HG02571 (cell line): Measurements from ENCODE around the gene MBD2.

Experiments used
- ATAC-seq: cut with Tn5 transposase; IDR thresholded peaks from one replicate; pipeline ENCODE4 v1.9.1; 2021; ENCODE audit warnings: mild to moderate bottlenecking, moderate library complexity; ENCODE audit not compliant: unreplicated experiment

The MBD2 gene

DNA sequence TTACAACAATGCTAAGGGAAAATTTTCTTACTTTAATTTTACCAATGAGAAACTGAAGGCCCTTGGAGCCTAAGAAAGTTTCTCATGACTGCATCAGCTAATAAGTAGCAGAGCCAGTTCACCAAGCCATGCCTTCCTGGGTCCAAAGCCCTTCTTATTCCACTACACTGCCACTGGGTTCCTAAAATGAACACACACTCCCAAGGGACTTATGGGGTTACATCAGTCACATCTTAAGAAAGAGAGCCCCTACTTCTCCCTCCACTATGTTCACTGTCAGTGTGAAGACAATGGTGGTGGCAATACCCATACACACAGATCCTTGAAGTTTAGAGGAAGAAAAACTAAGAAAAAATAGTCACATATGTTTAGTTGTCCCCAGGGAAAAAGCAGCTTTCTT, 20.6 kb downstream of the MBD2 start:
- no peak for ATAC-seq

DNA sequence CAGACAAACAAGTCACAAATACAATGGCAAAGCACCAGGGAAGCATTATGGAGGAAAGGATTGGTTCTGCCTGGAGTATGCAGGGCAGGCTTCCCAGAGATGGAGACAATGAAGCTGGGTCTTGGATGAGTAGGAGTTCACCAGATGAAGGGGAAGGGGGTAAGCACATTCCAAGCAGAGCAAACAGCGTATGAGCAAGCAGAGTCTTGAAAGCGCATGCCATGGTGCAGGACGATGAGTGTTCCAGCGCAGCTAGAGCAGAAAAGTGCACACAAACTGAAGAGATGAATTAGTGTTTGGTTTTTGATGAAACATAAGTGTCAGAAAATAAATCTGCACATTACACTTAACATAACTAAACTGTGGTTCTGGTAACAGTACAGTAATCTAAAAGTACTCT, 21.6 kb downstream of the MBD2 start:
- no peak for ATAC-seq

DNA sequence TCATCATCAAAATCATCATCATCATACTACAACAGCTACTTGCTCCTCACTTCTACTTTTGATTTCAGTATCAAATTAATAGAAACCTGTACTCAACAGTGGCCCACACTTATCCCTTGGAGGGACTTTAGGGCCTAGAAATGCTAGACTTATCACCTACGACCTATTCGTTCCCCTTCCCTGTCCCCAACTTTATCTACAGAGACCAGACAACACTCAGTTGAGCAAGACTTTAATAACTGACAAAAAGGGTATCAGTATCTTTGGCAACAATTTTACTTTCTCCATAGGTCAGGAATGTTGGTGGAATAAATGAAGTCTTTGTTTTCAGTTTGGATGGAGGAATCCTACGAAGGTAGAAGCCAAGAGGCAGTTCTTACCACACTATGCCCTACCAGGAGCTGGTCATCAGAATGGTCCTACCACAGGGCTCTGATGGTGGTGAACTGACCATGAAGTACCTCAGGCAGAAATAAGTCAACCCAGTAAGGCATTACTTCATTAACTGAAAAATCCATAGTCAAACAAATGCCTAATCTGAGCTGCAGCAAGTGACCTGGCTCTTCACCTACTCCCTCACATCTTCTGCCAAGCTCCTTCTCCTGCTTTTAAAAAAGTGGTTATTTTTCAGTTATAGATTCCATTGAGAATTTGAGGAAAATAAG, 26.6 kb downstream of the MBD2 start:
- no peak for ATAC-seq

DNA sequence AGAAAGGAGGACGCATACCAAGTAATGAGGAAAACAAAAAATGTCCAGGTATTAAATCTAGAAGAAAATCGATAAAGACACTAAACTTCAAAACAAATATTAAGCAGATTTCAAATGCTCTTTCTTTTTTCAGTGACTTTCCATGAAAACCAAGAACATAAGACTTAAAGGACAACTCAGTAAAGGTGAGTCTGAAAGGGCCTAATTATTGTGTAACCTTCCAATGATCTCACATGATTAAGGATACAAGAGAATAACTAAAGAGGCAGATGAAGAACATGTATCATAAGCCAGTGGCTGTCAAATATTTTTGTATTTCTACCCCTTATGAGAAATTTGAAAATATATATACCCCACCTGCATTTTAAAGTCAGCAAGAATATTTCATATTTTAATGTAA, 30.7 kb downstream of the MBD2 start:
- no peak for ATAC-seq

DNA sequence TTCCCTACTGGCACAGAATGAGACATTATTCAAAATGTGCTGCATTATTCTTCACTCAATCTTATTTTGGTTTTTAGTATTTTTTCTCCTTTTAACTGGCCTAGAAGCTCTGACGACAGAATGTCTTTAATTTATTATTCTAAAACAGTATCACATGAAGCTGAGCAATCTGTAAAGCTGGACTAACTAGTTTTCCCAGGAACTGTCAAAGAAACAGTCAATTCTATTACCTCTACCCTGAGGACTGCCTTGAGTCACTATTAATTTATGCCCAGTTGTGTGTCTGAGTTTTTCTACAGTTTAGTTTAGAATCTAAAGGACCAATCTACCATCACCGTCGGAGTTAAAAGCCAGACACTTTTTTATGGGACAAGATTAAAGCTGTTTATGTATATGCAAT, 31.6 kb downstream of the MBD2 start:
- ATAC-seq = no peak

DNA sequence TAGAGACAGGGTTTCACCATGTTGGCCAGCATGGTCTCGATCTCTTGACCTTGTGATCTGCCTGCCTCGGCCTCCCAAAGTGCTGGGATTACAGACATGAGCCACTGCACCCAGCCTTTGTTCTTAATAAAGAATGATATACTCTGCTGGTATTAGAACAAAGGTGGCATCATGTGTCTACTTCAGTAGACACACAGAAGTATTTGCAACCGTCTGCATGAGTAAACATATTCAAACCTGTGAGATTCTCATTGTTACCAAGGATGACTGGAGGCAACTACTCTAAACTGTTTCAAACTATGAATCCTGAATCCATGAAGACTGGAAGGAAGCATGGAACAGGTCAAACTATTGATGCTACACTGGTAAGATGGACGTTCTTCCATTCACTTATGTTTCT, 32.1 kb downstream of the MBD2 start:
- no peak for ATAC-seq

DNA sequence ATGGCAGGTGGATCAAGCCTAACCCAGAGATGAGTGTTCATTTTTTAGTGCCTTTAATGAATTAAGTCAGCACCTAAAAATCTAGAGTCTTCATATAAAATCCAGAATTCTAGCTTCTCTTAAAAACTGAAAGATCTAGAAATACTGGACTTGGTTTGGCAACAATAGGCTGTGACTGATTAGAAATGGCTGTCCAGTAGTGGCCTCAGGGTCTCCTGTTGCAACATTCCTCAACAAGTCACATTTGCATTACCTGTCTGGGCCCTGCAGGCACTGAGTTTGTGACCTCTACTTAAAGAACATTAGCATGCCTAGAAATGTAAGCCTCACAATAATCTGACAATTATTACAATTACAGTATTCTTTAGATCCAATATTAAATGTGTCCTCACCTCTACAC, 33.1 kb downstream of the MBD2 start:
- ATAC-seq = no peak

DNA sequence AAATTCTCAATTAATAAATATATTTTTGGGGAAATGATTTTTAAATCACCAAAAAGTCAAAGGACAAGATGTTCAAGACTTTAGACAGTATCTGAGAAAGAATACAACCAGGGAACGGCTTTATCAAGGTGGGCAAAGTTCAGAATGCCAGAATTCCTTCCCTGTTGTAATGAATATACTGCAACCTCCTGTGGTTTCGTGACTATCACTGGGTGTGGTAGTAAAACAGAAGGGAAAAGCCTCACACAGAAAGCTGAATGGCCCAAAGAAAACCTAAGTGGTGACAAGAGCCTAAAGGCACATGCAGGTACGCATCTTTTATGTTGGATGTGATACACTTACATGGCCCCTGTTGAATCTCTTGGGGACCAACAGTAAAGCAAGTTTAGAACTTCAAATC, 37.1 kb downstream of the MBD2 start:
- ATAC-seq = no peak

DNA sequence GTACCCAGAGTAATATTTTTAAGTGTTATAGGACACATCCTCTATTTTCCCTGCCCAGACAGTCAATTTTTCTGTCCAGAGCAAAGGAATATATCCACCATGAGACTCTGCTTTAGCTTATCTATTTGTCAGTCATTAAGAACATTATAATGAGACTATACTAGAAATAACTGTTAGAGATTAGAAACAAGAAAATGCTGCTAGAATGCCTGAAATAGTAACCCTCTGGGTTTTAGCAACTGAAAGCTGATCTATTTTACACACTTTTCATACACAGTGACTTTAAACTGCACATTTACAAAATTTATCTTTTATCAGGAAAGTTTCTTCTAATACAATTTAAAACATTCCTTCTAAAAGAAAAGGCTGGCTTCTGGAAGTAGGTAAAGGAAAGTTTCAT, 39.6 kb downstream of the MBD2 start:
- no peak for ATAC-seq

DNA sequence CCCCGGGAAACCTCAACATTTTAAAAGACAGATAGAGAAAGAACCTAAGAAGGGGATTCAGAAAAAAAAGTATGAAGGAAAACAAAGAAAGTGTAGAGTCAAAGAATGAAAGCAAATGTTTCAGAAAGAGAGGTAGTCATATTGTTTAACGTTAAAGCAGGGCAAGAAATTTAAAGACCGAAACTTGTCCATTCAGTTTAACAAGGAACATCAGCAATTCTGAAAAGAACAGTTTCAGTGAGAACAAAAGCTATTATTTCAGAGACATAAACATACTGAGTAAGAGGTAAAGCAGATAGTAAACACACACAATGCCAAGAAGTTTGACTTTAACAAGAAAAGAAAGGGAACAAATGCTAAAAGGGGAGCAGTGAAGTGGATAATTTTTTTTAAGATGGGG, 41.1 kb downstream of the MBD2 start:
- no peak for ATAC-seq

DNA sequence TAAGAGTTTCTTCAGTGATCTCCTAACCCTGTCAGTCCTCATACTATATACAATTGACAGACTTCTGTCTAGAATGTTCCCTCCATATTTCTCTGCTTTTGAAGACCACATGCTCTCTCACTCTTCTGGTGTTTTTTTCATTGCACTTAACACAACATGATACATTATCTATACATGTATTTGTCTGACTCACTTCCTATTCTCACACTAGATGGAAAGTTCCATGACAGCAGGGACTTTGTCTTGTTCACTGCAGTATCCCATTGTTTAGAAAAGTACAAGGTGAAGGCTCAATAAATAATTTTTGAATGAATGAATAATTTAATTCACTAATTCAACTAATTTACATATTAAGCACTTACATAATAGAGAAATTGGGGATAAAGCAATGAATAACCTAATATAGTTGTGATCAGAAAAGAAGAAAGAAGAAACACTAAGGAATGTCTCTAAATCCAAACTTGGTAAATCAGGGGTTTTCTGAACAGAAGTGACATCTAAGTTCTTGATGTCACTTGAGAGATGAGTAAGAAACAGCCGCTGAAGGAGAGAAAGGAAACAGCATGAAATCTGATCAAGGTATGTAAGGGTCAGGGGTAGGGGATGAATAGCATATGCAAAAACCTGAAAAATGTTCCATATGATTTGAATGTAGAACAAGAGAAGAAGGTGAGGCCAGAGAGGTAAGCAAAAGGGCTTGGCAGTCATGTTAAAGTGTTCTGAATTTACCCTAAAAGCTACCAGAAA, 42.4 kb downstream of the MBD2 start:
- peak; percentile 52 for ATAC-seq

DNA sequence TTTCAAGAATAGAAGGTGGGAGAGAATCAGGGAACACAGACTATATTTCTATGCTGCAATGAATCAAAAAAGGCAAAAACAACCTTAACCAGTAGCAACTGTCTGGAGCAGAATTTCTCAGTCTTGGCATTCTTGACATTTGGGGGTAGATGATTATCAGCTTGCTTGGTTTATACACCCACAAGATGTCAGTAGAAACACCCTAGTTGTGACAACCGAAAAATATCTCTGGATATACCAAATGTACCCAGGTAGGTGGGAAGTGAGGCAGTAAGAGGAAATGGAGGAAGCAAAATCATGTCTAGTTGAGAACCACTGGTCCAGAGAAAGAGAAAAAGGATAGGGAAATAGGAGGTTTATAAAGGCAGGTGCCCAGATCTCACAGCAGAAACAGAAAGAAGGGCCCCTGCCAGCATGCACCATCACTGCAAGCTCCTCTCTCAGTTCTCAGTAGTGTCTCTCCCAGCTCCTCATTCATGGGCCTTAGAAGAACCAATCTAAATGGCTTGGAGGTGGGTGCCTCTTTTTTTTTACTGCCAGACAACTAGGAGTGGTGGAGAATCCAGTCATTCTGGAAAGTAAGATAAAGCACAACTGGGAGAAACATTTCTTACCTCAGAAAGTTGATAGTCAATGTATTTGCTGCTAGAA, 50.4 kb downstream of the MBD2 start:
- ATAC-seq = peak; percentile 81

DNA sequence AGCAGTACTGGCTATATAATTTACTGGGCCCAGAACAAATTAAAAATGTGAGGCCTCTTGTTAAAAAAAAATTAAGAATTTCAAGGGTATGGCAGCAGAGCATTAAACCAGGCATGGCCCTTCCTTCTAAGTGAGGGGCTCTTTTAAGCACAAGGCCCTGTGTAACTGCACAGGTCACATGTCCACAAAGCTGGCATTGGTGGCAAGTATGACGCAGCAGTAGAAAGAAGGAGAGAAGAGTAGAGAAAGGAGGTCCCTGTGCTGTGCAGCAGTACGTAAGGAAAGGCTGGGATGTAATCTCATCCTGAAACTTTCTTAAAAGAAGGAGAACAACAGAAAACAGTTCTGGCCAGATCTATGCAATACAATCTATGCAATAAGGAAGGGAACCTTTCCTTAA, 51.2 kb downstream of the MBD2 start:
- ATAC-seq = no peak

DNA sequence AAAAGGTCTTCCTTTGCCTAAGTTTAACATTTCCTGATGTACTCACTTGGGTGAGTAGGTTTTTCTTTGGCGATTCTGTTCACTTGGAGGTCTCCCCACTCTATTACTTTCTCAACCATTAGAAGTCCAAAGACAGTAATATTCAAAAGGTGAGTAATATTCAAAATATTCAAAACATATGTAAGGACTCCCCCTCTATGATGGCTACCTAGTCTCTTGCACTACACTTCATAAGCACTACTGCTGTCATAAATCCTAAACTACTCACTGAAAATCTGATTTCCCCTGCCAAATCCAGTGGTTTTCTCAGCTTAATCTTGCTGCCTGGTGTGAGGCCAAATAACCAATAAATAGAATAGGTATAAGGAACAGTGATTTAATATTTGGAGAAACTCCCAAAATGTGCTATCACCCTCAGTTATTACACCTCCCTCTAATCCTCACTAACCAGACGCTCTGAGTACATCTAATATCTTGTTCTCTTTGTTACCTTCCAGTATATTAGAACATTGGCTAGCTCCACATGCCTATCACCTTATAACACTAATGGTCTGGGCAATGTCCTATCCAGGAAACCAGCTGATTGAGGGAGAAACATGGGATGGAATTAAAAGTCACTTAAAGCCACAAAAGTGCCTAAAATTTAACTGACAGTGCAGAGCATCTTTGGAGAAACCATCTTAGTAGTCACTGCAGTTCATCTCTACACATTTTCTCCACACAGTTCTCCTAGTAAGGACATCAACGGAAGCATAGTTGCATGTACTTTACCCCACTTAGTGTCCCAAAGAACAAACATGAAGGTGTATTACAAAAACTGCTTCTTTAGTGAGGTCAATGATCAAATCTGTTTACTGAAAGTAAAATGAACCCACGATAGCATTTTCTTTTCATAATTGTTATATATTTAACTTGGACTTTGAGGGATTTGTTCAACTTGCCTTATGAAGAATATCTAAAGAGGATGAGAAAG, 54.8 kb downstream of the MBD2 start:
- no peak for ATAC-seq

DNA sequence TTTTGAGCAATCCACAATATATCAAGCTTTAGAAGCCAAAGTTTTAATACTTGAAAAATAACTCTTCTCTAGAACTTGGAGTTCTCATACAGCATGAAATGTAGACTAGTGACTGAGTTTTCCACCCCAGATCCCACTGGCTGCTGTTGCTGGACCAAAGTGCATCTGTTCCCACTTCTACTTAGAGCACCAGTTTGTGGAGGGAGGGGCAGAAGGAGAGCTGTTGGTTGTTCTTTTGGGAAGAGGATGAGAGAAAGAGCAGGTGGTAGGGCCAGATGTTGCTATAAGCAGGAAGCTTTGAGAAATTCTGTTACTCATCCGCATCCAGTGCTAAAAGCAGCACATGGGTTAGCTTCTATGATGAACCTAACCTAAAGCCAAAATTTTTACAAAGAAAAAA, 59.0 kb downstream of the MBD2 start:
- no peak for ATAC-seq

DNA sequence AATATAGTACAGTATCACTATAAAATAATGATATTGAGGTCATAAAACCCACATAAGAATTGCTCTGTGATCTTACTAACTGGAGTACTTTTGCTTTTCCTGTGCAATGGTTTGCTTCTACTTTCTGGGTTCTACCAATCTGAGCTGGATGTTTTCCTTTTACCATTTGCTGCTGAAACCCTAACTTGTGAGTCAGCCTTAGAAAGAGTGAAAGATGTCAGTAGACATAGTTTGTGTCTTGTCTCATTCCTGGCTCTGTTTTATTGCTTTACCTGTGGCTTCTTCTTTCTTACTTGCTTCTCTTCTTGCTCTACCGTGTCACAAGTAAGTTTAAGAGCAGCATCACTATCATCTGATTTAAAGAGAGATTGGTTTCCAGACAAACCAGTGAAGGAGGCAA, 61.0 kb downstream of the MBD2 start:
- no peak for ATAC-seq

DNA sequence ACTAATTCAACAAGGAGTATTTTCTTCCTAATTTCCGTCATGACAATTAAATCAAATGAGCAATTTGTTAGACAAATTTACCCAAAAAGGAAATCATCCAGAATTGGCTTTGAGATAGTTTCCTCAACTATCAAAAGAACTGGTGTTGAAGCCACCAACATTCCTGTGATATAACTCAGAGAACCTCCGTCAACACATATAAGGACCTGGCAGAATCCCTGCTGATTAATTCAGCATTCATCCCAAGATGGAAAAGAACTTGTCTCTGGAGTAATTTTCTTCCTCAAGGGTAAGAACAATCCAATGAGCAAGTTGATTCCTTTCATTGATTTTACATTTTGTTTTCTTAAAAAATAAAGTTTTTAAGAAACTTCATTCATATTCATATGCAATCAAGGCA, 62.0 kb downstream of the MBD2 start:
- no peak for ATAC-seq

DNA sequence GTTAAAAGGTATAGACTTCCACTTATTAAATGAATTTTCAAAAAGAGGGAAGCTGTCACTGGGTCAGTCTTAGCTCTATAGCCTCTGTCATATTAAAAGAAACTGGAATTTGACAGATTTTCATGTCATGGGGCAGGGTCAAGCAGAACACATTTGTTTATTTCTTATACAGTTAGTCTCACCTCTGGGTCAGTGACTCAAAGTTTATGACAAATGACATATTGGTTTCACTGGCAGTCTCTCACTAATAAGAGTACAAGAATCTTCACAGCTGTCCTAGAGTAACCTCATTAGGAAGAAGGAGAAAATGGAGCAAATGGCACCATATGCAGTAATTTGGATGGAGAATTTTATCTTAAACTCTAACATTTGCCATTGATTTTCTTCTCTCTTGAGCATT, 63.2 kb downstream of the MBD2 start:
- ATAC-seq = no peak

DNA sequence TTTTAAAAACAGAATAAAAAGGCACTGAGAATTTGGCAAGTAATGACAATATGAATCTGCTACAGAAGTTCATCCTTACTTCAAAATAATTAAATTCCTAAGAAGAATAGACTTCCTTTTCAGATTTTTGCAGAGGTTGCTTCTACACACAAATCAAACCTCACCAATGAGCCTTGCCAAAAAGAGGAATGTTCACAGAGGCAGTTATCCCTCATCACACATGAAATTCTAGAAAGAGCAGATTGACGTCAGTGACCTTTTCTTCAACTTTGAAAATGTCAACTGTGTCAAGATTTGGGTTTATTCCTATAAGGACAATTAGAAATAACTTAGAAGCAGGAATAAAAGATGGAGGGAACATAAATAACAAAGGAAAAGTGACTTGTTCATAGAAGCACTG, 64.6 kb downstream of the MBD2 start:
- no peak for ATAC-seq

DNA sequence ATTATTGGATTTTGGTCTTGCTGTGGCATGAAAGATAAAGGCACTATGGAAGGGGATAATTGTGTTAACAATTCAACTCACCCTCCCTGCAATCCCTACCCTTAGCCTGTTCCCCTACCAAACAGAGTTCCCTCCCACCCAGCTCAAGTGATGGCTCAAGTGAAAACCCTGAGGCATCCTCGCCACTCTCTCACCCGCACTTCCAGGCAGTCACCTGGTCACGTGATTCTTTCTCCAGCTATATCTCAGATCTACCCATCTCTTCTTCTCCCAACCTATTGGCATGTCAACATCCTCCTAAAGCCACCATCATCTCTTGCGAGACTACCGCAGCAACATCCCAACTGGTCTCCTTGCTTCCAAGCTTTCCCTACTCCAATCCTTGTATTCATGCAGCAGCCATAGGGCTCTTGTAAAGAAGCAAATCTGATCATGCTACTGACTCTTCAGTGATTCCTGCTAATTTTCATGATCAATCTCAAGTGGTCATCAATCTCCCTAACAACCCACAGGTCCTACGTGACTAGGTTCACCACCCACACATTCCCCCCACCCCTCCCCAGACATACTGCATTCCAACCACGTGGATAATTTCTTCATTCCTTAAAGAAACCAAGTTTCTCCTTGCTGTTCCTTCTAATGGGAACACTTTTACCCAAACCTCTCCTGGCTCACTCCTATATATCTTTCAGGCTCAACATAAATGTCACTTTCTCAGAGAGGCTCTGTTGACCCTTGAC, 66.7 kb downstream of the MBD2 start:
- no peak for ATAC-seq

DNA sequence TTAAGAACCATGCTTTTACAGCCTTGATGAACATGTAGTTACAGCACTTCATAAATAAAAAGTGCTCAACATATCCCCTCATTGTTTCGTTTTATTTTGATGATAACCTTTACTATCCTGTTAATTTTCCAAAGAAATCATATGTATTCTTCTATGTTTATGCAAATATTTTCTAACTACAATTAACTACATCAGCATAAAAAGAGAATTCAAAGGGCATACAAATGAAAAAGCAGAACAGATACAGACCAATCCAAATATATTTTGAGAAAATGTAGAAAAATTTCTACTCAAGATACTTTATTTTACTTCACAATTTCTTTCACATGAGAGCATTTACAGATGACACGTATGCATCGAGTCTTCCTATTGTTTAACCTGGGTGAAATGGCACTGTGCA, 69.1 kb downstream of the MBD2 start:
- ATAC-seq = no peak
